HepG2 (cell line): ENCODE data around the gene MT1A.

Experiments used
- ASH2L ChIP-seq: fragments of 300-600, 200-600 bp; sonication (generic); IDR thresholded peaks from 2 replicates; pipeline ENCODE4 v1.7.0; 2017; ENCODE audit warnings: low read depth, mild to moderate bottlenecking, moderate library complexity, mixed read lengths, low read length; ENCODE audit not compliant: insufficient read length
- CTCF ChIP-seq: sonication (generic); formaldehyde crosslinking; IDR thresholded peaks from 2 replicates; pipeline ENCODE4 v1.5.0; 2020; ENCODE audit warnings: mild to moderate bottlenecking, missing genetic modification reagents, moderate library complexity
- NR2F6 ChIP-seq, 2 experiments: IDR thresholded peaks; 2 replicates each; pipeline ENCODE4 v1.6.1; 2016; ENCODE audit warnings: antibody characterized with exemption in 1 of 2, mild to moderate bottlenecking in 1 of 2
- RAD51 ChIP-seq: fragments of 450-650 bp; IDR thresholded peaks from 2 replicates; pipeline ENCODE4 v1.6.1; 2016; ENCODE audit warnings: borderline replicate concordance
- RFX1 ChIP-seq: fragments of 450-650 bp; IDR thresholded peaks from 2 replicates; pipeline ENCODE4 v1.6.1; 2017
- TFE3 ChIP-seq: IDR thresholded peaks from 2 replicates; pipeline ENCODE4 v1.6.1; 2016
- ZHX1 ChIP-seq: sonication (generic); formaldehyde crosslinking; IDR thresholded peaks from 2 replicates; pipeline ENCODE4 v1.8.1; 2022; ENCODE audit warnings: low read depth, mild to moderate bottlenecking, missing genetic modification reagents
- ZNF644 ChIP-seq: IDR thresholded peaks from 2 replicates; pipeline ENCODE4 v1.6.1; 2016; ENCODE audit warnings: low read depth

- TF ChIP-seq TFE3 (CRISPR knock-in tag) (no peak), ASH2L (no peak), RAD51 (no peak), ZNF644 (CRISPR knock-in tag) (no peak), NR2F6 (IDR thresholded peaks at IDR 0.05) (no peak), NR2F6 (CRISPR knock-in tag; IDR thresholded peaks at IDR 0.05) (no peak), CTCF (CRISPR knock-in tag) (no peak), ZHX1 (CRISPR knock-in tag) (no peak), RFX1 (no peak)
Measured at GRCh38 chr16:56639045-56639444, 579 bp downstream of the MT1A start.
